PFSK-1 (cell line): ENCODE data around the gene PRIMPOL.

Source experiments
- REST ChIP-seq, 2 experiments: IDR thresholded peaks; 2 replicates each; pipeline versions ENCODE4 v1.6.1 to v1.8.0; 2011 to 2012; ENCODE audit warnings: low read depth in 2 of 2, low read length in 2 of 2, control low read depth in 1 of 2, inconsistent platforms in 1 of 2, mild to moderate bottlenecking in 1 of 2, moderate library complexity in 1 of 2; ENCODE audit not compliant: insufficient read depth in 1 of 2
- TAF1 ChIP-seq: IDR thresholded peaks from 2 replicates; pipeline ENCODE4 v1.6.1; 2012; ENCODE audit warnings: low read length, control low read depth, borderline replicate concordance; ENCODE audit not compliant: insufficient read depth

- TF ChIP-seq TAF1: no peak
- TF ChIP-seq REST (IDR thresholded peaks at IDR 0.05; ENCODE audit: insufficient read depth in 1 of 2, low read depth in 2 of 2, low read length in 2 of 2): no peak
Observed at GRCh38 chr4:184669251-184669650, 19.7 kb downstream of the PRIMPOL start.
